Tibial artery (tissue), 4 donors: ENCODE data around the gene CXCL8.

ENCODE experiments used
- DNase-seq, 2 donors: peaks; one replicate each; pipeline ENCODE4 v3.0.0-alpha.2; 2019
- H3K27ac ChIP-seq, 2 donors: fragments of 200-600 bp; sonication (generic) in 1 of 2; 1 replicate in 1 of 2; 2 replicates in 1 of 2; pipeline ENCODE4 v1.5.1; 2018 to 2019; ENCODE audit warnings: mild to moderate bottlenecking in 1 of 2
- H3K27me3 ChIP-seq, 2 donors: fragments of 200-600 bp; sonication (generic) in 1 of 2; one replicate each; pipeline versions ENCODE4 v1.5.1 to v1.6.0; 2016 to 2019
- H3K36me3 ChIP-seq, 3 donors: fragments of 200-600 bp; sonication (generic) in 2 of 3; one replicate each; pipeline ENCODE4 v1.5.1; 2016 to 2019; ENCODE audit warnings: mild to moderate bottlenecking in 2 of 3
- H3K4me1 ChIP-seq, 4 donors: fragments of 200-600 bp; sonication (generic) in 2 of 4; 1 replicate in 3 of 4; 2 replicates in 1 of 4; pipeline ENCODE4 v1.5.1; 2016 to 2019
- H3K4me3 ChIP-seq, 2 donors: fragments of 200-600 bp; sonication (generic) in 1 of 2; 1 replicate in 1 of 2; 2 replicates in 1 of 2; pipeline ENCODE4 v1.5.1; 2018 to 2019; ENCODE audit warnings: mild to moderate bottlenecking in 2 of 2
- H3K9me3 ChIP-seq, 3 donors: fragments of 200-600 bp; sonication (generic) in 1 of 3; one replicate each; pipeline ENCODE4 v1.5.1; 2016 to 2019
- CTCF ChIP-seq, 2 experiments: fragments of 200-600 bp in 1 of 2; fragments of 450-650 bp in 1 of 2; IDR thresholded peaks; one replicate each; pipeline ENCODE4 v1.5.1; 2017 to 2019; ENCODE audit warnings: antibody characterized with exemption in 2 of 2, mild to moderate bottlenecking in 1 of 2, moderate library complexity in 1 of 2
- intact Hi-C: fragments of 100-400 bp; cut with DNase I; formaldehyde crosslinking; loops from one replicate; pipeline ENCODE4 v1.15.0; 2023; ENCODE audit warnings: low total_unique reads

CXCL8 gene

GRCh38 chr4:73743795-73744194 is 3.4 kb downstream of the CXCL8 start:
- Histone ChIP-seq H3K9me3 (no peaks in the 10 kb centered on the region), H3K27ac (no peak overlapping the region), H3K27me3 (no peaks in the 10 kb centered on the region), H3K4me1 (peaks cover 0 to 10% (median 4%) of the 10 kb centered on the region in 4 donors), H3K4me3 (no peak overlapping the region), H3K36me3 (no peaks in the 10 kb centered on the region)
- intact Hi-C loops: no loop called here
- no peak for DNase-seq
- no peak for TF ChIP-seq CTCF (IDR thresholded peaks at IDR 0.05)

- intact Hi-C loops: no loop called here
- Histone ChIP-seq H3K4me1 (peaks cover 0 to 10% (median 4%) of the 10 kb centered on the region in 4 donors), H3K36me3 (no peaks in the 10 kb centered on the region), H3K9me3 (no peaks in the 10 kb centered on the region), H3K27me3 (no peaks in the 10 kb centered on the region), H3K4me3 (no peak overlapping the region), H3K27ac (no peak overlapping the region)
- TF ChIP-seq CTCF (IDR thresholded peaks at IDR 0.05): no peak
- DNase-seq: no peak
Observed at GRCh38 chr4:73744203-73744602, 3.8 kb downstream of the CXCL8 start.

- intact Hi-C loops: no loop called here
- no peak for TF ChIP-seq CTCF (IDR thresholded peaks at IDR 0.05)
Observed at GRCh38 chr4:73750730-73751129, 10.4 kb downstream of the CXCL8 start.

GRCh38 chr4:73751166-73751565 is 10.8 kb downstream of the CXCL8 start:
- Histone ChIP-seq H3K9me3 (no peaks in the 10 kb centered on the region), H3K27ac (no peak overlapping the region), H3K4me3 (no peak overlapping the region), H3K27me3 (no peaks in the 10 kb centered on the region), H3K4me1 (no peaks in the 10 kb centered on the region), H3K36me3 (no peaks in the 10 kb centered on the region)
- no peak for TF ChIP-seq CTCF (IDR thresholded peaks at IDR 0.05)
- DNase-seq: no peak
- intact Hi-C loops: no loop called here

More at GRCh38 chr4:73750730-73751129, 10.4 kb downstream of the CXCL8 start:
- no peaks in the 10 kb centered on the region for H3K27me3 ChIP-seq
- H3K4me3 ChIP-seq: no peak overlapping the region
- no peaks in the 10 kb centered on the region for H3K4me1 ChIP-seq
- no peak for DNase-seq
- no peak overlapping the region for H3K27ac ChIP-seq
- no peaks in the 10 kb centered on the region for H3K9me3 ChIP-seq
- H3K36me3 ChIP-seq: no peaks in the 10 kb centered on the region

- intact Hi-C loops: no loop called here
Observed at GRCh38 chr4:73751830-73752229, 11.5 kb downstream of the CXCL8 start.

More at GRCh38 chr4:73751830-73752229, 11.5 kb downstream of the CXCL8 start:
- DNase-seq: no peak
- Histone ChIP-seq H3K27me3 (no peaks in the 10 kb centered on the region), H3K9me3 (no peaks in the 10 kb centered on the region), H3K4me3 (no peak overlapping the region), H3K4me1 (no peaks in the 10 kb centered on the region), H3K27ac (no peak overlapping the region), H3K36me3 (no peaks in the 10 kb centered on the region)
- no peak for TF ChIP-seq CTCF (IDR thresholded peaks at IDR 0.05)
